ENCODE data around the gene APOBEC2. TPM values are rescaled to one million over a fixed set of nuclear protein-coding genes. Genes with fewer than 3 reads are reported as not detected.

The APOBEC2 gene
- total and polyA plus RNA-seq, 9 of the 15 experiments (the other 6 are each of a cell fraction or from before 2014, with no cell fraction given), result 0.25 to 1.6 TPM; not detected in 7

- TF ChIP-seq ZNF592 (IDR thresholded peaks at IDR 0.05) (peak; percentile 16; the same call in 1 of the 2 replicates), MYC (IDR thresholded peaks at IDR 0.05; ENCODE audit: low read depth, low read length) (peak; percentile 76), MYC (CRISPR knock-in tag; IDR thresholded peaks at IDR 0.05; ENCODE audit: borderline replicate concordance, low read depth) (no peak), ZBTB9 (CRISPR knock-in tag; IDR thresholded peaks at IDR 0.05) (0 out of 2 replicates have a peak, but pooled peaks have one; percentile 60), FOXP1 (CRISPR knock-in tag; IDR thresholded peaks at IDR 0.05) (no peak), SNRNP70 (optimal IDR thresholded peaks at IDR 0.05; ENCODE audit: low read depth, low read length) (no peak), ELF2 (CRISPR knock-in tag; IDR thresholded peaks at IDR 0.05) (no peak), TCFL5 (CRISPR knock-in tag; conservative IDR thresholded peaks at IDR 0.05) (no peak), NFE2L1 (tag; IDR thresholded peaks at IDR 0.05; ENCODE audit: borderline replicate concordance, low read depth) (no peak), MITF (IDR thresholded peaks at IDR 0.05) (no peak), SMC3 (conservative IDR thresholded peaks at IDR 0.05; ENCODE audit: insufficient read depth, low read depth, low read length) (peak; percentile 91), CSDE1 (IDR thresholded peaks at IDR 0.05) (no peak), KLF6 (CRISPR knock-in tag; IDR thresholded peaks at IDR 0.05; ENCODE audit: borderline replicate concordance) (no peak), ZZZ3 (IDR thresholded peaks at IDR 0.05) (no peak), BRD9 (IDR thresholded peaks at IDR 0.05; ENCODE audit: low read depth, partially characterized antibody) (no peak), NCOA6 (IDR thresholded peaks at IDR 0.05) (no peak), ZNF695 (CRISPR knock-in tag; IDR thresholded peaks at IDR 0.05) (no peak), ZFX (CRISPR knock-in tag; IDR thresholded peaks at IDR 0.05) (no peak; the same call in 1 of the 2 replicates), FIP1L1 (IDR thresholded peaks at IDR 0.05; ENCODE audit: low read depth, low read length, poor library complexity, severe bottlenecking) (peak; percentile 63), SOX6 (IDR thresholded peaks at IDR 0.05) (peak; percentile 34; the same call in 1 of the 2 replicates)
Observed at GRCh38 chr6:41027799-41028560, 25.0 kb upstream of the APOBEC2 start (continued).

Measured in K562 (cell line).